ENCODE data around the gene TRIB2. TPM values are rescaled to one million over a fixed set of nuclear protein-coding genes. Genes with fewer than 3 reads are reported as not detected.

Gene TRIB2
- polyA plus RNA-seq, 3 donors = 0.29 to 2.6 (median 0.51) TPM

DNA sequence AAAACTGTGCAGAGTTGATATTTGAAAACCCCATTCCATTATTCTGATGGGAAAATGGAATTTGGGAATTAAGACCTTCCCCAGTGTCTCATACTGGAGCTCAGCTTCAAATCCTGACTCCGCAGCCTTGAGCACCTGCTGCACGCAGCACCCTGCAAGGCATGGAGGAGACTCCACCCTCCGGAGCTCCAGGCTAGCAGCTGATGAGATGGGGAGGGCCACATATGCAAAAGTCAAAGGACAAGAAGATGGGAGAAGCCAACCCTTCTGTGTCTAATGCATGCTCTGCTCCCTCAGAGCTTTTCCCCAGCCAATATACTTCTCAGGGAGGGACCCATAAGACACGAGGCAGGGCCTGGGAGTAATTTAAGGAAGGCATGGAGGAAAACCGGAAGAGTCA is 34.7 kb upstream of the TRIB2 start:
- Mint-ChIP-seq H3K36me3 (no peaks in the 10 kb centered on the region), H3K9me3 (peaks cover 11 to 17% (median 13%) of the 10 kb centered on the region in 7 donors), H3K4me1 (peaks cover 3% of the 10 kb centered on the region), H3K27ac (no peak overlapping the region), H3K4me3 (no peak overlapping the region), H3K27me3 (ENCODE audit: low read depth in 3 of 3) (peaks cover 24 to 40% (median 24%) of the 10 kb centered on the region in 3 donors)
- Histone ChIP-seq H3K9ac (ENCODE audit: insufficient read depth, low read length, poor library complexity, severe bottlenecking) (no peak overlapping the region), H3K79me2 (ENCODE audit: insufficient read depth, low read length) (no peaks in the 10 kb centered on the region), H3K9me3 (replicated peaks in 1 of 2; ENCODE audit: control insufficient read depth in 1 of 2, insufficient read depth in 1 of 2, low read length in 2 of 2) (peaks cover 0 to 5% of the 10 kb centered on the region in 2 donors), H2AFZ (ENCODE audit: insufficient read depth, low read depth, low read length, poor library complexity, severe bottlenecking) (no peak overlapping the region), H3K27ac (ENCODE audit: low read depth in 1 of 2, low read length in 2 of 2) (no peak overlapping the region), H4K20me1 (ENCODE audit: insufficient read depth, low read length) (no peaks in the 10 kb centered on the region), H3K4me2 (replicated peaks; ENCODE audit: extremely low read depth, low read length, poor library complexity, severe bottlenecking) (no peak overlapping the region), H3K4me3 (replicated peaks in 1 of 3; ENCODE audit: low read depth in 2 of 3, low read length in 3 of 3) (no peak overlapping the region), H3K27me3 (ENCODE audit: control insufficient read depth in 2 of 2, insufficient read depth in 2 of 2, low read length in 2 of 2) (peaks cover 15 to 29% of the 10 kb centered on the region in 2 donors), H3K4me1 (ENCODE audit: control insufficient read depth in 1 of 2, insufficient read depth in 2 of 2, low read length in 2 of 2) (no peaks in the 10 kb centered on the region), H3K36me3 (replicated peaks in 1 of 2; ENCODE audit: control insufficient read depth in 1 of 2, insufficient read depth in 2 of 2, low read length in 2 of 2) (no peaks in the 10 kb centered on the region)
- intact Hi-C loops (cut with micrococcal nuclease) = no loop called here
- TF ChIP-seq, protein P1, sequence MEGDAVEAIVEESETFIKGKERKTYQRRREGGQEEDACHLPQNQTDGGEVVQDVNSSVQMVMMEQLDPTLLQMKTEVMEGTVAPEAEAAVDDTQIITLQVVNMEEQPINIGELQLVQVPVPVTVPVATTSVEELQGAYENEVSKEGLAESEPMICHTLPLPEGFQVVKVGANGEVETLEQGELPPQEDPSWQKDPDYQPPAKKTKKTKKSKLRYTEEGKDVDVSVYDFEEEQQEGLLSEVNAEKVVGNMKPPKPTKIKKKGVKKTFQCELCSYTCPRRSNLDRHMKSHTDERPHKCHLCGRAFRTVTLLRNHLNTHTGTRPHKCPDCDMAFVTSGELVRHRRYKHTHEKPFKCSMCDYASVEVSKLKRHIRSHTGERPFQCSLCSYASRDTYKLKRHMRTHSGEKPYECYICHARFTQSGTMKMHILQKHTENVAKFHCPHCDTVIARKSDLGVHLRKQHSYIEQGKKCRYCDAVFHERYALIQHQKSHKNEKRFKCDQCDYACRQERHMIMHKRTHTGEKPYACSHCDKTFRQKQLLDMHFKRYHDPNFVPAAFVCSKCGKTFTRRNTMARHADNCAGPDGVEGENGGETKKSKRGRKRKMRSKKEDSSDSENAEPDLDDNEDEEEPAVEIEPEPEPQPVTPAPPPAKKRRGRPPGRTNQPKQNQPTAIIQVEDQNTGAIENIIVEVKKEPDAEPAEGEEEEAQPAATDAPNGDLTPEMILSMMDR (IDR thresholded peaks at IDR 0.05) = no peak
- no peak for DNase-seq
- WGBS (ENCODE audit: insufficient coverage) = no CpG with 5 or more reads among the region's 5 CpGs

DNA sequence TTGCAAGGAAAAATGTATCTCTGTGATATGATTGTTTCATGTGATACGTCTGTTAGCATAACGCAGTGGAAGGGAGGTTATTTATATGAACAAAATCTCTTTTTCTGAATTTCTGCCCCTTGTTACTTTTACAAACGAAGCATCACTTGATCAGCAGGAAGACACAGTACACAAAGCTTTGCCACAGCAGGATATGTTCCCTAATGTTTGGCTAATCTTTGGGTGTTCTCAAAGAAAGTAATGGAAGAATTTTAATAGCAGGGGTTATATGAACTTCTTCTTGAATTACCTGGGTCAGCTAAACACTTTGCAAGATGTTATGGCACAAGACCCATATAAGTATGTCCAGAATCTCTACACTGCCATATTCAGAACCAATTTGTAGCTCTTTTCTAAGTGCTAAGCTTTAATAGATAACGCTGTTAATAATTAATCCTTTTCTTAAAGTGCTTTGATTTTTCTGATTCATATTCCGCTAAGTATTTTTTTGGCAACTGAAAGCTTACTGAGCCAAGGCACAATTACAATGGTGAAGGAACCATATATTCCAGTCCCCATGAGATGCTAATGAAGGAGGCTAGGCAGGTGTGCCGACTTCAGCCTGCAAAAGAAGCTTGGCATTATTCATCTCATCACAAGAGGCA is 33.2 kb upstream of the TRIB2 start:
- H3K4me2 ChIP-seq (replicated peaks; ENCODE audit: extremely low read depth, low read length, poor library complexity, severe bottlenecking) = no peak overlapping the region
- peaks cover 0 to 5% of the 10 kb centered on the region in 2 donors for H3K9me3 ChIP-seq (replicated peaks in 1 of 2; ENCODE audit: control insufficient read depth in 1 of 2, insufficient read depth in 1 of 2, low read length in 2 of 2)
- H3K79me2 ChIP-seq (ENCODE audit: insufficient read depth, low read length) = no peaks in the 10 kb centered on the region
- 89% methylated on average over 3 of the region's 6 CpGs for WGBS (ENCODE audit: insufficient coverage)
- no peaks in the 10 kb centered on the region for H3K36me3 Mint-ChIP-seq
- peaks cover 3% of the 10 kb centered on the region for H3K4me1 Mint-ChIP-seq
- no peaks in the 10 kb centered on the region for H3K4me1 ChIP-seq (ENCODE audit: control insufficient read depth in 1 of 2, insufficient read depth in 2 of 2, low read length in 2 of 2)
- no peak overlapping the region for H3K27ac Mint-ChIP-seq
- H3K36me3 ChIP-seq (replicated peaks in 1 of 2; ENCODE audit: control insufficient read depth in 1 of 2, insufficient read depth in 2 of 2, low read length in 2 of 2) = no peaks in the 10 kb centered on the region
- TF ChIP-seq, protein P1 (IDR thresholded peaks at IDR 0.05) = no peak
- peaks cover 16 to 29% of the 10 kb centered on the region in 2 donors for H3K27me3 ChIP-seq (ENCODE audit: control insufficient read depth in 2 of 2, insufficient read depth in 2 of 2, low read length in 2 of 2)
- H3K9ac ChIP-seq (ENCODE audit: insufficient read depth, low read length, poor library complexity, severe bottlenecking) = no peak overlapping the region
- H3K4me3 Mint-ChIP-seq = no peak overlapping the region
- H3K27ac ChIP-seq (ENCODE audit: low read depth in 1 of 2, low read length in 2 of 2) = no peak overlapping the region
- H2AFZ ChIP-seq (ENCODE audit: insufficient read depth, low read depth, low read length, poor library complexity, severe bottlenecking) = no peak overlapping the region
- no peak for DNase-seq
- H3K27me3 Mint-ChIP-seq (ENCODE audit: low read depth in 3 of 3) = peaks cover 20 to 46% (median 29%) of the 10 kb centered on the region in 3 donors
- H3K4me3 ChIP-seq (replicated peaks in 1 of 3; ENCODE audit: low read depth in 2 of 3, low read length in 3 of 3) = no peak overlapping the region
- intact Hi-C loops (cut with micrococcal nuclease) = no loop called here
- no peaks in the 10 kb centered on the region for H4K20me1 ChIP-seq (ENCODE audit: insufficient read depth, low read length)
- H3K9me3 Mint-ChIP-seq = peaks cover 11 to 16% (median 13%) of the 10 kb centered on the region in 7 donors
